H1 (cell line): Measurements from ENCODE around the gene IRF7. TPM values are rescaled to one million over a fixed set of nuclear protein-coding genes. Genes with fewer than 3 reads are reported as not detected.

Experiments
- CTCF ChIA-PET: fragments of 300-600 bp; sonication (Branson Sonifier 250); formaldehyde crosslinking; loops from one replicate; lab custom pipeline; 2021; ENCODE audit not compliant: partially characterized antibody; lab: Charles Lee
- POLR2A ChIA-PET: fragments of 300-600 bp; sonication (Branson Sonifier 250); formaldehyde crosslinking; loops from one replicate; lab custom pipeline; 2021; ENCODE audit warnings: inconsistent platforms; ENCODE audit not compliant: partially characterized antibody; lab: Charles Lee
- DNase-seq, 2 experiments: peaks; one replicate each; pipeline versions ENCODE4 v3.0.0 to v3.0.0-alpha.2; 2010 to 2022; ENCODE audit warnings: low spot score in 2 of 2, low read depth in 1 of 2, mixed read lengths in 1 of 2
- FAIRE-seq: peaks from 2 replicates; lab custom pipeline; 2011; peaks lifted over from hg19 to GRCh38; lab: Jason Lieb, UNC
- H2AFZ ChIP-seq: 2 replicates; pipeline ENCODE4 v1.8.1; 2012; ENCODE audit warnings: low read length, inconsistent platforms
- H2AK5ac ChIP-seq: 2 replicates; pipeline ENCODE4 v1.6.1; 2013; ENCODE audit warnings: low read depth, low read length
- H2BK120ac ChIP-seq: replicated peaks from 2 replicates; pipeline ENCODE3; 2013; ENCODE audit warnings: low read depth, low read length, inconsistent platforms
- H2BK12ac ChIP-seq: 2 replicates; pipeline ENCODE4 v1.6.1; 2013; ENCODE audit warnings: low read depth, low read length
- H2BK15ac ChIP-seq: 2 replicates; pipeline ENCODE4 v1.6.1; 2013; ENCODE audit warnings: low read length
- H2BK20ac ChIP-seq: 2 replicates; pipeline ENCODE4 v1.6.1; 2013; ENCODE audit warnings: low read length
- H2BK5ac ChIP-seq: 2 replicates; pipeline ENCODE4 v1.6.1; 2013; ENCODE audit warnings: low read depth, low read length
- H3K14ac ChIP-seq: 2 replicates; pipeline ENCODE4 v1.6.1; 2013; ENCODE audit warnings: inconsistent platforms; ENCODE audit not compliant: insufficient read length
- H3K18ac ChIP-seq: 2 replicates; pipeline ENCODE4 v1.6.1; 2013; ENCODE audit warnings: low read length; ENCODE audit errors: extremely low read depth
- H3K23ac ChIP-seq: 2 replicates; pipeline ENCODE4 v1.6.1; 2013; ENCODE audit warnings: inconsistent platforms; ENCODE audit not compliant: insufficient read length
- H3K23me2 ChIP-seq: 2 replicates; pipeline ENCODE4 v1.6.1; 2013; ENCODE audit warnings: low read depth, low read length
- H3K27ac ChIP-seq: 2 replicates; pipeline ENCODE4 v1.6.1; 2011; ENCODE audit warnings: low read depth, low read length, inconsistent platforms
- H3K27me3 ChIP-seq, 4 experiments: replicated peaks in 1 of 4; 1 replicate in 1 of 4; 2 replicates in 3 of 4; pipeline versions ENCODE4 v1.6.1 to v1.8.1; 2011 to 2013; ENCODE audit warnings: low read length in 3 of 4, mild to moderate bottlenecking in 3 of 4, inconsistent platforms in 2 of 4, mixed read lengths in 2 of 4, moderate library complexity in 1 of 4; ENCODE audit not compliant: control insufficient read depth in 3 of 4, insufficient read depth in 3 of 4; ENCODE audit errors: extremely low read depth in 1 of 4
- H3K36me3 ChIP-seq, 4 experiments: 2 replicates each; pipeline versions ENCODE4 v1.6.1 to v1.8.1; 2011 to 2013; ENCODE audit warnings: mild to moderate bottlenecking in 4 of 4, low read length in 3 of 4, moderate library complexity in 2 of 4, control low read depth in 1 of 4, inconsistent platforms in 1 of 4; ENCODE audit not compliant: insufficient read depth in 4 of 4, control insufficient read depth in 2 of 4
- H3K4ac ChIP-seq: replicated peaks from 2 replicates; pipeline ENCODE3; 2013; ENCODE audit warnings: low read length, low read depth, mixed read lengths, inconsistent platforms; ENCODE audit not compliant: insufficient read length
- H3K4me1 ChIP-seq, 4 experiments: replicated peaks in 1 of 4; 1 replicate in 1 of 4; 2 replicates in 3 of 4; pipeline versions ENCODE4 v1.6.1 to v1.8.1; 2011 to 2013; ENCODE audit warnings: low read length in 3 of 4, inconsistent platforms in 2 of 4, mixed read lengths in 1 of 4; ENCODE audit not compliant: insufficient read depth in 4 of 4, control insufficient read depth in 3 of 4
- H3K4me2 ChIP-seq, 2 experiments: 2 replicates each; pipeline versions ENCODE4 v1.6.1 to v1.8.1; 2011 to 2013; ENCODE audit warnings: low read depth in 2 of 2, low read length in 2 of 2, control low read depth in 1 of 2, inconsistent platforms in 1 of 2, mild to moderate bottlenecking in 1 of 2; ENCODE audit not compliant: insufficient read depth in 1 of 2
- H3K4me3 ChIP-seq, 4 experiments: fragments of 200-600, 300-600 bp in 1 of 4; sonication (generic), shearing (Covaris generic), sonication (Bioruptor Twin) in 1 of 4; 2 replicates each; pipeline versions ENCODE4 v1.5.1 to v1.8.1; 2011 to 2016; ENCODE audit warnings: low read length in 4 of 4, low read depth in 3 of 4, control low read depth in 2 of 4, inconsistent platforms in 2 of 4, mild to moderate bottlenecking in 2 of 4, mixed read lengths in 1 of 4, moderate library complexity in 1 of 4; ENCODE audit not compliant: insufficient read depth in 2 of 4; ENCODE audit errors: extremely low read depth in 1 of 4
- H3K56ac ChIP-seq: replicated peaks from 2 replicates; pipeline ENCODE3; 2013; ENCODE audit warnings: low read depth, mild to moderate bottlenecking, mixed read lengths, low read length, inconsistent platforms; ENCODE audit not compliant: insufficient read length
- H3K79me1 ChIP-seq: 2 replicates; pipeline ENCODE4 v1.6.1; 2013; ENCODE audit warnings: low read depth, low read length, control low read depth
- H3K79me2 ChIP-seq, 2 experiments: 2 replicates each; pipeline versions ENCODE4 v1.6.1 to v1.8.1; 2012 to 2013; ENCODE audit warnings: low read length in 2 of 2, mild to moderate bottlenecking in 2 of 2, inconsistent platforms in 1 of 2; ENCODE audit not compliant: insufficient read depth in 2 of 2, control insufficient read depth in 1 of 2
- H3K9ac ChIP-seq, 4 experiments: replicated peaks in 1 of 4; 1 replicate in 1 of 4; 2 replicates in 3 of 4; pipeline versions ENCODE4 v1.6.1 to v1.8.1; 2011 to 2013; ENCODE audit warnings: low read depth in 3 of 4, low read length in 3 of 4, control low read depth in 2 of 4, mild to moderate bottlenecking in 2 of 4, moderate library complexity in 2 of 4, inconsistent platforms in 1 of 4; ENCODE audit errors: extremely low read depth in 1 of 4
- H3K9me3 ChIP-seq, 2 experiments: 2 replicates each; pipeline versions ENCODE4 v1.6.1 to v1.8.1; 2012 to 2013; ENCODE audit warnings: mild to moderate bottlenecking in 2 of 2, moderate library complexity in 2 of 2, control low read depth in 1 of 2, inconsistent platforms in 1 of 2, low read depth in 1 of 2, low read length in 1 of 2, mixed read lengths in 1 of 2; ENCODE audit not compliant: insufficient read depth in 2 of 2
- H4K20me1 ChIP-seq, 2 experiments: replicated peaks in 1 of 2; 2 replicates each; pipeline versions ENCODE3 to v1.8.1; 2011 to 2013; ENCODE audit warnings: inconsistent platforms in 2 of 2, low read length in 2 of 2, mild to moderate bottlenecking in 1 of 2; ENCODE audit not compliant: insufficient read depth in 2 of 2, control insufficient read depth in 1 of 2
- H4K5ac ChIP-seq: 2 replicates; pipeline ENCODE4 v1.6.1; 2013; ENCODE audit warnings: low read length, low read depth, mixed read lengths, inconsistent platforms; ENCODE audit not compliant: insufficient read length
- H4K8ac ChIP-seq: 2 replicates; pipeline ENCODE4 v1.8.0; 2013; ENCODE audit warnings: mild to moderate bottlenecking, moderate library complexity, low read length, inconsistent platforms; ENCODE audit not compliant: insufficient read depth; ENCODE audit errors: extremely low read depth
- H4K91ac ChIP-seq: replicated peaks from 2 replicates; pipeline ENCODE3; 2013; ENCODE audit warnings: low read length, mixed read lengths, inconsistent platforms; ENCODE audit not compliant: insufficient read length
- EZH2 ChIP-seq: fragments of 200-600 bp; sonication (generic); IDR thresholded peaks from 2 replicates; pipeline ENCODE4 v1.7.1; 2012; ENCODE audit warnings: low read depth, mild to moderate bottlenecking, moderate library complexity, low read length, inconsistent platforms; ENCODE audit not compliant: severe bottlenecking
- YY1 ChIP-seq: IDR thresholded peaks from 2 replicates; pipeline ENCODE4 v1.6.1; 2011; ENCODE audit warnings: low read depth, mild to moderate bottlenecking, low read length
- WGBS, 2 experiments: shearing (Covaris generic) in 1 of 2; methylation state at CpG; one replicate each; pipeline versions ENCODE4 v1.1.6 to v1.1.7; 2013 to 2015; ENCODE audit warnings: low lambda C conversion rate in 2 of 2, mixed read lengths in 2 of 2, inconsistent platforms in 1 of 2, low coverage in 1 of 2, missing lambda C conversion rate in 1 of 2; ENCODE audit not compliant: insufficient replicate concordance in 2 of 2, insufficient coverage in 1 of 2, insufficient read length in 1 of 2; ENCODE audit errors: extremely low coverage in 1 of 2, missing lambda C conversion rate in 1 of 2; 5-methylcytosine and 5-hydroxymethylcytosine counted together
- polyA plus RNA-seq, 7 experiments: library from polyadenylated mRNA; depleted of rRNA in 3 of 7; stranded (reverse) in 5 of 7; unstranded in 2 of 7; fragments of >200 nt in 5 of 7; fragments of 200-250 nt in 2 of 7; gene quantifications; 1 replicate in 5 of 7; 2 replicates in 1 of 7; 4 replicates in 1 of 7; pipeline versions ENCODE4 v1.2.1 to v1.2.3, GENCODE V29; 2011 to 2013; ENCODE audit warnings: missing spikeins in 2 of 7, mixed read lengths in 2 of 7
- total RNA-seq: library from RNA; stranded (reverse); fragmentation: NEBNext Ultra II Directional; extraction: Animal tissue kit (Norgen Biotek cat#: 25700); gene quantifications from 2 replicates; pipeline ENCODE4 v1.2.1, GENCODE V29; 2021

Gene IRF7
- total and polyA plus RNA-seq, 2 of the 8 experiments (the other 6 are each of a cell fraction or from before 2014, with no cell fraction given): 9.1 to 9.6 TPM

DNA sequence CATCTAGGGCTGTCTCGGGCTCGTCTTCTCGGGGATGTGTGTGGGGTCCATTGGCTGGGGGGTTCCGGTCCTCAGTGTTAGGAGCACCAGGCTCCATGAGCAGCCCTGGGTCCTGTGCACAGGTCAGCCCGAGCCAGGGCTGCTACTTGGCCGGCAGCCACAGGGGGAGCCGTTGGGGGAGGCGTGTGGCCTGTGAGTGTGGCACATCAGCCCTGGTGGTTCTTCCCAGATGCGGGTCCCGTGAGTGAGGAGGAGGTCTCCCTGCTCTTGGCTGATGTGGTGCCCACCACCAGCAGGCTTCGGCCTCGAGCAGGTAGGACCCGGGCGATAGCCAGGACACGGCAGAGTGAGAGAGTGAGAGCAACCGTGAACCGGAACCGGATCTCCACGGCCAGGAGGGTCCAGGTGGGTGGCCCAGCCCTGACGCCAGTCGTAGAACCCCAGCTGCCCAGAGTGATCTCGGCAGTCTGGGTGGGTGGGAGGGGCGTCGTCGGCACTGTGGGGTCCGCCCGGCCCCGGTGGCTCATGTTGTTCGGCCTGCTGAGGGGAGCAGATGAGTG lies 18.5 kb downstream of the IRF7 start:
- H3K9ac ChIP-seq: no peak overlapping the region
- no peak overlapping the region for H2BK15ac ChIP-seq
- H2BK20ac ChIP-seq: no peak overlapping the region
- H3K4ac ChIP-seq: no peak overlapping the region
- no peak for FAIRE-seq
- no peak overlapping the region for H2AFZ ChIP-seq
- ChIA-PET POLR2A (no interaction called here), CTCF (interaction anchor here (1.1 to 2.4 kb wide), 3 partner anchors 15 to 44 kb away, joined by 3 to 8 read pairs (median 8); no protein-coding TSS in a partner anchor)
- H3K14ac ChIP-seq: no peak overlapping the region
- H3K79me2 ChIP-seq: no peaks in the 10 kb centered on the region; a peak in 1 of 4 replicates
- DNase-seq: peak in 1 of 2 experiments; percentile 77
- no peak overlapping the region for H3K56ac ChIP-seq
- no peaks in the 10 kb centered on the region for H3K27me3 ChIP-seq
- H3K18ac ChIP-seq: no peak overlapping the region
- 91% methylated on average over 23 of the region's 29 CpGs; no CpG with 5 or more reads in 1 of the 2 experiments for WGBS, 2 experiments
- no peak overlapping the region for H3K27ac ChIP-seq
- no peaks in the 10 kb centered on the region for H3K23me2 ChIP-seq
- no peak overlapping the region for H2BK120ac ChIP-seq
- no peaks in the 10 kb centered on the region for H3K9me3 ChIP-seq
- H3K79me1 ChIP-seq: peaks cover 4% of the 10 kb centered on the region; the same call in 1 of the 2 replicates
- no peaks in the 10 kb centered on the region for H3K4me1 ChIP-seq
- no peak overlapping the region for H3K4me3 ChIP-seq
- no peak overlapping the region for H3K23ac ChIP-seq
- no peak overlapping the region for H4K5ac ChIP-seq
- H4K20me1 ChIP-seq: peaks cover 6 to 10% of the 10 kb centered on the region in 2 experiments
- H4K8ac ChIP-seq: no peak overlapping the region
- no peak overlapping the region for H2BK12ac ChIP-seq
- H3K36me3 ChIP-seq: peaks cover 20 to 65% (median 54%) of the 10 kb centered on the region in 4 experiments
- no peak overlapping the region for H2BK5ac ChIP-seq
- no peak overlapping the region for H2AK5ac ChIP-seq
- H4K91ac ChIP-seq: no peak overlapping the region
- no peak overlapping the region for H3K4me2 ChIP-seq
- TF ChIP-seq YY1 (no peak), EZH2 (no peak)
